CD4-positive, alpha-beta T cell treated with Interleukin-12 subunit alpha and Interleukin-12 subunit beta, for 1 hour (primary cell): Measurements from ENCODE around the gene CD14.
"Not testable (repeated sequence)": the region's sequence is repeated elsewhere in the genome, so short reads cannot be mapped to it uniquely, and the experiment has no call there.

Experiments used
- DNase-seq: peaks from one replicate; pipeline ENCODE4 v3.0.0-alpha.2; 2020

Gene CD14

GRCh38 chr5:140633021-140633471 lies at the start of gene CD14:
Gene CD14 (minus strand): TSS chr5:140633175. CDS start chr5:140633071, 104 bp downstream.
- no peak for DNase-seq

GRCh38 chr5:140678993-140679392 lies 46.0 kb upstream of the CD14 start:
- no peak for DNase-seq

GRCh38 chr5:140677947-140678346 lies 45.0 kb upstream of the CD14 start:
- no peak for DNase-seq

- DNase-seq, result no peak
Measured at GRCh38 chr5:140674629-140675028, 41.7 kb upstream of the CD14 start.

- no peak for DNase-seq
Measured at GRCh38 chr5:140674211-140674610, 41.2 kb upstream of the CD14 start.

GRCh38 chr5:140673187-140673976 lies 40.4 kb upstream of the CD14 start, which contains the start of gene DND1:
Gene DND1 (minus strand): TSS chr5:140673576. CDS start chr5:140673542, 34 bp downstream.
- no peak for DNase-seq

- no peak for DNase-seq
Measured at GRCh38 chr5:140672455-140673186, 39.6 kb upstream of the CD14 start.

- no peak for DNase-seq
Measured at GRCh38 chr5:140671472-140672125, 38.6 kb upstream of the CD14 start.

- DNase-seq, result not testable (repeated sequence)
Measured at GRCh38 chr5:140671035-140671434, 38.1 kb upstream of the CD14 start.

DNA sequence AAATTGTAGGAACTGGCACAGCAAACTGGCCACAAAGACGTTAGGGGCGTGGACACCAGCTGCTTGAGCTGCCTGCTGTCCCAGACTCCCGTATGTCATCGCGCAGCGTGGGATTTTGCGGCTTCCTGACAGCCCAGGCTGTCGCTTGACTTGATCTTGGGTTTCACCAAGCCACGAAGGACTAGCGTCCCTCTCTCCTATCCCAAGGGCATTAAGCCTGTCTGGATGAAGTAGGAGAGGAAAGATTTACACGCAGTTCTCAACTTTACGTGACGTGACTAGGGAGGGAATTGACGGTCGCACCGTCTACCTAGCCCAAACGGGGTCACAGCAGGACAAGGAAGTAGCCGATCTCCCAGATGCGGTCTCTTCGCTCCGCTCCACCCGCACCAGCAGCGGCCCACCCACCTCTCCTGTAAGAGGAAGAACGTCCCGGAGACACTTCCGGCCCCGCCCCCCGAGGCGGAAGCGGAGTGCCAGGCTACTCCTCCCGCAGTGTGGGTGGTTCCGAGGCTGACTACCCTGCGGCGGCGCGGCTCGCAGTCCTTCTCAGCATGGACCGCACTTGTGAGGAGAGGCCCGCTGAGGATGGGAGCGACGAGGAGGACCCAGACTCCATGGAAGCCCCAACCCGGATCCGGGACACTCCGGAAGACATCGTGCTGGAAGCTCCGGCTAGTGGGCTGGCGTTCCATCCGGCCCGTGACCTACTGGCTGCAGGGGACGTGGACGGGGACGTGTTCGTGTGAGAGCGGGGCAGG lies 31.6 kb upstream of the CD14 start, which contains the start of gene WDR55:
TSS of gene WDR55 (plus strand) at position 546 of the 761 bp plus-strand sequence. CDS start at position 555, 9 bp downstream.
- peak; percentile 94 for DNase-seq

DNA sequence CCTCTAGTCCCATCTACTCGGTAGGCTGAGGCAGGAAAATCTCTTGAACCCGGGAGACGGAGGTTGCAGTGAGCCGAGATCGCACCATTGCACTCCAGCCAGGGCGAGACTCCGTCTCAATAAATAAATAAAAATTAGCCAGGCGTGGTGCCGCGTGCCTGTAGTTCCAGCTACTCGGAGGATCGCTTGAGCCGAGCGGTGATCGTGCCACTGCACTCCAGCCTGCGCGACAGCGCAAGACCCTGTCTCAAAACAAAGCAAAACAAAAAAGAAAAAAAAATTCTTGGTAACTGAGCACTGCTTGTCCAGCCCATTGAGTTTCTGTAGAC lies 31.0 kb upstream of the CD14 start:
- DNase-seq, result no peak

- not testable (repeated sequence) for DNase-seq
Measured at GRCh38 chr5:140660371-140660770, 27.4 kb upstream of the CD14 start.

DNA sequence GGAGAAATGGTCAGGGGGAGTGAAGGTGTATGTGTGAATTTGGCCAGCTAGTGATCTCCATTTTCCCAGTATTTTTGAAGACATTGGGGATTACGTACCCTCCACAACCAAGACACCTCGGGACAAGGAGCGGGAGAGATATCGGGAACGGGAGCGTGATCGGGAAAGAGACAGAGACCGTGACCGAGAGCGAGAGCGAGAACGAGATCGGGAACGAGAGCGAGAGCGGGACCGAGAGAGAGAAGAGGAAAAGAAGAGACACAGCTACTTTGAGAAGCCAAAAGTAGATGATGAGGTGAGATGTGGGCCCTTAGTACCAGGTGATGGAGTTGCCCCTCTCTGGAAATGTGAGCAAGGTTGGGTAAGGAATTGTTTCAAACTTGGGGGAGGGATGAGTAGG lies 25.9 kb upstream of the CD14 start:
- no peak for DNase-seq

- no peak for DNase-seq
Measured at GRCh38 chr5:140647042-140647419, 14.1 kb upstream of the CD14 start.

GRCh38 chr5:140642718-140643117 lies 9.7 kb upstream of the CD14 start:
- no peak for DNase-seq

GRCh38 chr5:140641716-140642115 lies 8.7 kb upstream of the CD14 start:
- no peak for DNase-seq

- peak; percentile 97 for DNase-seq
Measured at GRCh38 chr5:140639148-140639981, 6.4 kb upstream of the CD14 start, which contains the start of gene TMCO6. Gene TMCO6 (plus strand): TSS chr5:140639451. CDS start chr5:140639528, 77 bp downstream.

DNA sequence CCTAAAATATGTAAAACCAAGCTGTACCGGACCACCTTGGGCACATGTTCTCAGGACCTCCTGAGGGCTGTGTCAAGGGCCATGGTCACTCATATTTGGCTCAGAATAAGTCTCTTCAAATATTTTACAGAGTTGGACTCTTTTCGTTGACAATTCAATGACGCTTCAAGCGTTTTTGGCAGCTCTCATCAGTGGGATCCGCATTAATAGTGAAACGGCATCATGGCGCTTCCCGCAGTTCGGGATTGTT lies 5.8 kb upstream of the CD14 start:
- DNase-seq, result not testable (repeated sequence)

- no peak for DNase-seq
Measured at GRCh38 chr5:140637371-140638100, 4.6 kb upstream of the CD14 start.

DNA sequence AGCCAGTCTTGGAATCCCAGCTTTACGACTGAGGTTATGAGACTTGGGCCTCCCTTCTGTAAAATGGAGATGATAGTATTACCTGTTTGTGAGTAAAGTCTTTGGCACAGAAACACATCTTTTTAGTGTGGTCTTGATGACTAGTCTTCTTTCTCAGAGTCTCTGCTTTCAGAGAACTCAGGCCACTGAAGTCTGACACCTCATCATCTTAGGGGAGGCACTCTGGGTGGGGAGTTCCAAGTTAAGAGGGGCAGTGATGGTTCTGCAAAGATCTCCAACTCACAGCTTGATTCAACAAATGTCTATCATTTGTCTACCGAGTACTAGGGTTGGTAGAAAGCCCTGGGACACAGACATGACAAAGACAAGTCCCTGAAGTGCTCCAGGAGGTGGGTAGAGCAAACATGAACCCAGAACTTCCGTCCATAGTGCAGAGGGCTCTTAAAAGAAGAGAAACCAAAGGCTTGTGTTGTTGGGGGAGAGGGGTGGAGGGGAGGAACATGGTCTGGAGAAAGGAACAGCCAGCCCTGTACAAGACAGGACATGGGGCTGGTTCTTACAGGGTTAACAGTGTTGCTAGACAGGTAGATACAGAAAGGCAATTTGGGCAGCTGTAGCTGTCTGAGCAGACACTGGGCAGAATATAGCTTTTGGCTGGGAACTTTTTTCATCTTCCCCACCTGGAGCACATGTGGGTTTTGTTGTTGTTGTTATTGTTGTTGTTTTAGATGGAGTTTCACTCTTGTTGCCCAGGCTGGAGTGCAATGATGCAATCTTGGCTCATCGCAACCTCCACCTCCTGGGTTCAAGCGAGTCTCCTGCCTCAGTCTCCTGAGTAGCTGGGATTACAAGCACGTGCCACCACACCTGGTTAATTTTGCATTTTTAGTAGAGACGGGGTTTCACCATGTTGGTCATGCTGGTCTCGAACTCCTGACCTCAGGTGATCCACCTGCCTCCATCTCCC lies 2.6 kb upstream of the CD14 start:
- DNase-seq, result no peak
